Breast epithelium (tissue), 3 donors: ENCODE measurements around the gene HTR5A.
"Not testable (repeated sequence)": the region's sequence is repeated elsewhere in the genome, so short reads cannot be mapped to it uniquely, and the experiment has no call there.

Source experiments
- POLR2A ChIP-seq: fragments of 450-650 bp; IDR thresholded peaks from one replicate; pipeline ENCODE4 v1.6.1; 2016; ENCODE audit warnings: antibody characterized with exemption, mild to moderate bottlenecking, moderate library complexity
- TF ChIP-seq, protein P1 (sequence below), 3 donors: fragments of 450-650 bp; IDR thresholded peaks; one replicate each; pipeline ENCODE4 v1.5.1; 2016 to 2017; ENCODE audit warnings: antibody characterized with exemption in 3 of 3, mild to moderate bottlenecking in 3 of 3, moderate library complexity in 3 of 3

DNA sequence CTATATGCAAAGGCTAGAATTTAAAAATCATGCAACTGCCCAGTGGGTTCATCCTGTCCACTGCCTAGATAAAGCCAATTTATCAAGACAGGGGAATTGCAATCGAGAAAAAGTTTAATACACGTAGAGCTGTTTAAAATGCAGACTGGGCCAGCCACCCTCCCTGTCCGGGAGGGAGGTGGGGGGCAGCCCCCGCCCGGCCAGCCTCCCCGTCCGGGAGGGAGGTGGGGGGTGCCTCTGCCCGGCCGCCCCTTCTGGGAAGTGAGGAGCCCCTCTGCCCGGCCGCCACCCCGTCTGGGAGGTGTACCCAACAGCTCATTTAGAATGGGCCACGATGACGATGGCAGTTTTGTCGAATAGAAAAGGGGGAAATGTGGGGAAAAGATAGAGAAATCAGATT lies 35.6 kb upstream of the HTR5A start:
- TF ChIP-seq, protein P1, sequence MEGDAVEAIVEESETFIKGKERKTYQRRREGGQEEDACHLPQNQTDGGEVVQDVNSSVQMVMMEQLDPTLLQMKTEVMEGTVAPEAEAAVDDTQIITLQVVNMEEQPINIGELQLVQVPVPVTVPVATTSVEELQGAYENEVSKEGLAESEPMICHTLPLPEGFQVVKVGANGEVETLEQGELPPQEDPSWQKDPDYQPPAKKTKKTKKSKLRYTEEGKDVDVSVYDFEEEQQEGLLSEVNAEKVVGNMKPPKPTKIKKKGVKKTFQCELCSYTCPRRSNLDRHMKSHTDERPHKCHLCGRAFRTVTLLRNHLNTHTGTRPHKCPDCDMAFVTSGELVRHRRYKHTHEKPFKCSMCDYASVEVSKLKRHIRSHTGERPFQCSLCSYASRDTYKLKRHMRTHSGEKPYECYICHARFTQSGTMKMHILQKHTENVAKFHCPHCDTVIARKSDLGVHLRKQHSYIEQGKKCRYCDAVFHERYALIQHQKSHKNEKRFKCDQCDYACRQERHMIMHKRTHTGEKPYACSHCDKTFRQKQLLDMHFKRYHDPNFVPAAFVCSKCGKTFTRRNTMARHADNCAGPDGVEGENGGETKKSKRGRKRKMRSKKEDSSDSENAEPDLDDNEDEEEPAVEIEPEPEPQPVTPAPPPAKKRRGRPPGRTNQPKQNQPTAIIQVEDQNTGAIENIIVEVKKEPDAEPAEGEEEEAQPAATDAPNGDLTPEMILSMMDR (IDR thresholded peaks at IDR 0.05) = not testable (repeated sequence)
- TF ChIP-seq POLR2A = not testable (repeated sequence)
